Measurements from ENCODE around the gene CAPS. TPM values are rescaled to one million over a fixed set of nuclear protein-coding genes. Genes with fewer than 3 reads are reported as not detected.

The CAPS gene
- total RNA-seq, 1 donor from 2014 or later, result 13.9 TPM

- no peak for DNase-seq (ENCODE audit: extremely low spot score, unreplicated experiment)
- Mint-ChIP-seq H3K36me3 (peaks cover 19% of the 10 kb centered on the region), H3K27ac (no peak overlapping the region), H3K9me3 (no peaks in the 10 kb centered on the region), H3K4me3 (no peak overlapping the region), H3K4me1 (ENCODE audit: unreplicated experiment) (no peaks in the 10 kb centered on the region), H3K27me3 (no peaks in the 10 kb centered on the region)
- TF ChIP-seq, protein P1, sequence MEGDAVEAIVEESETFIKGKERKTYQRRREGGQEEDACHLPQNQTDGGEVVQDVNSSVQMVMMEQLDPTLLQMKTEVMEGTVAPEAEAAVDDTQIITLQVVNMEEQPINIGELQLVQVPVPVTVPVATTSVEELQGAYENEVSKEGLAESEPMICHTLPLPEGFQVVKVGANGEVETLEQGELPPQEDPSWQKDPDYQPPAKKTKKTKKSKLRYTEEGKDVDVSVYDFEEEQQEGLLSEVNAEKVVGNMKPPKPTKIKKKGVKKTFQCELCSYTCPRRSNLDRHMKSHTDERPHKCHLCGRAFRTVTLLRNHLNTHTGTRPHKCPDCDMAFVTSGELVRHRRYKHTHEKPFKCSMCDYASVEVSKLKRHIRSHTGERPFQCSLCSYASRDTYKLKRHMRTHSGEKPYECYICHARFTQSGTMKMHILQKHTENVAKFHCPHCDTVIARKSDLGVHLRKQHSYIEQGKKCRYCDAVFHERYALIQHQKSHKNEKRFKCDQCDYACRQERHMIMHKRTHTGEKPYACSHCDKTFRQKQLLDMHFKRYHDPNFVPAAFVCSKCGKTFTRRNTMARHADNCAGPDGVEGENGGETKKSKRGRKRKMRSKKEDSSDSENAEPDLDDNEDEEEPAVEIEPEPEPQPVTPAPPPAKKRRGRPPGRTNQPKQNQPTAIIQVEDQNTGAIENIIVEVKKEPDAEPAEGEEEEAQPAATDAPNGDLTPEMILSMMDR (conservative IDR thresholded peaks at IDR 0.05), result no peak
Measured at GRCh38 chr19:5926641-5927440, 12.8 kb downstream of the CAPS start.

GRCh38 chr19:5927441-5927821, 13.4 kb downstream of the CAPS start:
- TF ChIP-seq, protein P1 (conservative IDR thresholded peaks at IDR 0.05), result no peak
- Mint-ChIP-seq H3K36me3 (peaks cover 14% of the 10 kb centered on the region), H3K27me3 (no peaks in the 10 kb centered on the region), H3K9me3 (no peaks in the 10 kb centered on the region), H3K4me1 (ENCODE audit: unreplicated experiment) (no peaks in the 10 kb centered on the region), H3K27ac (no peak overlapping the region), H3K4me3 (no peak overlapping the region)
- DNase-seq (ENCODE audit: extremely low spot score, unreplicated experiment), result no peak

GRCh38 chr19:5929179-5929578, 15.1 kb downstream of the CAPS start:
- Mint-ChIP-seq H3K36me3 (peaks cover 10% of the 10 kb centered on the region), H3K4me3 (no peak overlapping the region), H3K27me3 (no peaks in the 10 kb centered on the region), H3K9me3 (no peaks in the 10 kb centered on the region), H3K27ac (no peak overlapping the region), H3K4me1 (ENCODE audit: unreplicated experiment) (peaks cover 1% of the 10 kb centered on the region)
- DNase-seq (ENCODE audit: extremely low spot score, unreplicated experiment), result no peak
- TF ChIP-seq, protein P1 (conservative IDR thresholded peaks at IDR 0.05), result no peak

- no peaks in the 10 kb centered on the region for H3K27me3 Mint-ChIP-seq
- no peak overlapping the region for H3K27ac Mint-ChIP-seq
- peaks cover 6% of the 10 kb centered on the region for H3K4me1 Mint-ChIP-seq (ENCODE audit: unreplicated experiment)
- peaks cover 10% of the 10 kb centered on the region for H3K36me3 Mint-ChIP-seq
- TF ChIP-seq, protein P1 (conservative IDR thresholded peaks at IDR 0.05), result no peak
- no peak overlapping the region for H3K4me3 Mint-ChIP-seq
- no peak for DNase-seq (ENCODE audit: extremely low spot score, unreplicated experiment)
- no peaks in the 10 kb centered on the region for H3K9me3 Mint-ChIP-seq
Measured at GRCh38 chr19:5929625-5930024, 15.6 kb downstream of the CAPS start.

DNA sequence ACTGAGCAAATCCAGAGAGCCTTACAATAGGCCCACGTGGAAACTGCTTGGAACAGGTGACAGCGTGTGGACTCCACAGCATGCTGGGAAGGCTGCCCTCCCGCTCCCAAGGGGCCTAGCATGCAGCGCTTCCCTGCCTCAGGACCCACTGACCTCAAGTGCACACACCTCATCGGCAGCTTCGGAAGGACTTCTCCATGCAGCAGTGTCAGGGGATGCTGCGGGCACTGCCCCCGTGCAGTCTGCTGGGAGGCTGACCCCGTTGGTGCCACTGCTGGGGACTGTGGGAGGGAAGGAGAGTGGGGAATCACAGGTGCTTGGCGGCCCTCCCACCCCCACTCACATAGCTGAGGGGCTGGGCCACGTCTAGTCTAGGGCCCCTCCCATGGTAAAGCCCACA, 17.2 kb downstream of the CAPS start:
- Mint-ChIP-seq H3K27me3 (no peaks in the 10 kb centered on the region), H3K9me3 (no peaks in the 10 kb centered on the region), H3K4me3 (no peak overlapping the region), H3K4me1 (ENCODE audit: unreplicated experiment) (peaks cover 21% of the 10 kb centered on the region), H3K36me3 (peaks cover 10% of the 10 kb centered on the region), H3K27ac (peak overlapping the region; percentile 65)
- DNase-seq (ENCODE audit: extremely low spot score, unreplicated experiment), result no peak
- TF ChIP-seq, protein P1 (conservative IDR thresholded peaks at IDR 0.05), result no peak

Measured in type B pancreatic cell (in vitro differentiated cells).